EL (cell line): Measurements from ENCODE around the gene NUPR1.
A peak's percentile ranks its signal among the peaks of the same experiment; 100 is the strongest.
"Not testable (repeated sequence)": the region's sequence is repeated elsewhere in the genome, so short reads cannot be mapped to it uniquely, and the experiment has no call there.

Experiments
- DNase-seq: peaks from one replicate; pipeline ENCODE4 v3.0.0-alpha.2; 2016

Gene NUPR1

DNA sequence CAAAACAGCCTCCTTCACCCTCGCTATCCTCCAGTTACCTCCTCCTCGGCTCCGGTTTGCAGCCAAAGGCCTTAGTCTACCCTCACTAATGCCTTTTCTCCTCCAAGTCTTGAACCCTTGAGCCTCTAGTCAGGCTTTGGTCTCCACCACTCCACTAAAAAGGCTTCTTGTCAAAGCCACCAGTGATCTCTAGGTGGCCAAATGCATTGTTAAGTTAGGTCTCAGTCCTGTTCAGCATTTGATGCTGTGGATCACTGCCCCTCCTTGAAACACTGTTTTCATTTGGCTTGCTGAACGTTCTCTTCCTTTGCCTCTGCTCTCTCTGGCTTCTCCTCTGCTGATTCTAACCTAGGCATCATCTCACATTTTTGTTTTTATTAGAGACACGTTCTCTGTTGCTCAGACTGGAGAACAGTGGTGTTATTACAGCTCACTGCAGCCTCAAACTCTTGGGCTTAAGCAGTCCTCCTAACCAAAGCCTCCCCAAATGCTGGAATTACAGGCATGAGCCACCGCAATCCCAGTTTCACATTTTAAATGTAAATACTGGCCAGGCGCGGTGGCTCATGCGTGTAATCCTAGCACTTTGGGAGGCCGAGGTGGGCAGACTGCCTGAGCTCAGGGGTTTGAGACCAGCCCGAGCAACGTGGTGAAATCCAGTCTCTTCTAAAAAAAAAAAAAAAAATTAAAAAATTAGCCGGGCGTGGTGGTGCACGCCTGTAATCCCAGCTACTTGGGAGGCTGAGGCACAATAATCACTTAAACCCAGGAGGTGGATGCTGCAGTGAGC is 16.1 kb upstream of the NUPR1 start:
- DNase-seq, result no peak

DNA sequence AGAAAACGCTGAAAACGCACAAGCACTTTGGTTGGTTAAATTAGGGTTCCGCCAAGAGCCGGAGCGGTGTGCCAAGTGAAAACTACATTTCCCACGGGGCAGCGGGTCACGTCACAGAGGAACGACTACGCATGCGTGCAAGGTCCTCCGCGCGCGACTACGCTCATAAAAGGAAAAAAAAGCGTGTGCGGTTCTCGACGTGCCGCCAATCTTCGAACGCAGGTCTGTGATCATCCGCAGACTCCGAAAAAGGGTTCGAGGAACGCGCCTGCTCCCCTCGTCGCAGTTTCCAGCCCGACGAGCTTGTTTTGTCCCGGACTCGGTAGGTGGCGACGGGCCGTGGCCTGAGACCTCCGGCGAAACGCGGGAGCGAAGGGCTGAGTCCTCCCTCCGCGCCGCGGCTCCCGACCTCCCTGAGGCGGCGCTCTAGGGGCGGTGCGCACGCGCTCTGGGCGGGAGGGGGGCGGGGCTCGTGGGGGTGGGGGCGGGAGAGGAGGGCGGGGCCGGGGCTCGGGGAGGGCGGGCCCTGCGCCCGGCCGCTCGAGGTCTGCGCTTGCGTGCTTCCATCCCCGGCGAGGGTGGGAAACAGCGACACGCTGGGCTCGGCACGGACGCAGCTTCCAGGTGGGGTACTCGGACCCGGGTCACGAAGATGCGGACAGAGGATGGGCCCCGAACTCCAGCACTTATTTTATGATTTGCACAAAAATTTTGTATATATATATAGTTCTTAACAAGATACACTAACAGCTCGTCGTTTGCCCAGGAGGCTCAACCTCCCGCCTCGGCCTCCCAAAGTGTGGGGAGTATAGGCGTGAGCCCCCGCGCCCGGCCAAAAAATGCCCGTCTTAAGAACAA is 15.2 kb upstream of the NUPR1 start, which contains the start of gene SGF29:
Gene SGF29, plus strand, starts transcription at position 145 of the 858 bp plus-strand sequence. CDS start 27,150 bp downstream, outside the sequence.
- DNase-seq, result peak; percentile 89

DNA sequence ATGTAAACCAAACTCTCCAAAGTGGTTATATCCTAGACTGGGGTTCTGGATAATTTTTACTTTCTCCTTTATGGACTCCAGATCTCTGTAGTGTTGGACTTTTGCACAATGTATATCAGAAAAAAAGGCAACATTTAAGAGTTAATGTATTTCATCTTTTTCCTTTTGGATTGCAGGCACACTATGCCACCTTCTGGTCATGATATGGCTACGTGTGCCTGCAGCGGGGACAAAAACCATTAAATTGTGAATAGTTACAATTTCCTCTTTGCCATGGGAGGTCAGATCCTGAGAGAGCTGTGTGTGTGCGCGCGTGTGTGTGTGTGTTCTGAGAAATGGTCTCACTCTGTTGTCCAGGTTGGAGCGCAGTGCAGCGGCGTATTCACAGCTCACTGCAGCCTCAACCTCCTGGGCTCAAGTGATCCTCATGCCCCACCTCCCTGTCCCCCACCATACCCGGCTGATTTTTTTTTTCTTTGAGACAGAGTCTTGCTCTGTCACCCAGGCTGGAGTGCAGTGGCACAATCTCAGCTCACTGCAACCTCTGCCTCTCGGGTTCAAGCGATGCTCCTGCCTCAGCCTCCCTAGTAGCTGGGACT is 10.6 kb upstream of the NUPR1 start:
- DNase-seq, result no peak

DNA sequence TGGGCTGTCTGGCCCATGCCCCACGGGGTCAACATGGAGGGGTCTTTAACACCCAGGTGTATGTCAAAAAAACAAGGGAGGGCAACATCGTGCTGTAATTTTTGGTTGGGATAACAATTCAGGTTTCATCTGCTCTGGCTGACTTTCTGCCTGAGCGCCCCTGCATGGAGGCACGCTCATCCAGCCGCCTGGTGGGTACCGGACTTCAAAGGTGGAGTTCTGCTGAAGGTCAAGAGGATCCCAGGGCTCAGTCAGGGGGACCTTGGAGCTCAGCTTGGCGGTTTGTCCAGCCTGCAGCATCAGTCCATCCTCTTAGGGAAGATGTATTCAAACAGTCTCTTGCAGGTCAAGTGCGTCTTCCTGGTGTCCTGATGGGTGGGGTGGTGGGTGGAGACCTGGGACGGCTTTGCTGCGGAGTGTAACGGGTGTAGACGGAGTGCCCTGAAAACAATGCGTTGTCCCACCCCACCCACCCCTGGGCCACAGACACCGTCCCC is 9.6 kb upstream of the NUPR1 start:
- DNase-seq, result no peak

DNA sequence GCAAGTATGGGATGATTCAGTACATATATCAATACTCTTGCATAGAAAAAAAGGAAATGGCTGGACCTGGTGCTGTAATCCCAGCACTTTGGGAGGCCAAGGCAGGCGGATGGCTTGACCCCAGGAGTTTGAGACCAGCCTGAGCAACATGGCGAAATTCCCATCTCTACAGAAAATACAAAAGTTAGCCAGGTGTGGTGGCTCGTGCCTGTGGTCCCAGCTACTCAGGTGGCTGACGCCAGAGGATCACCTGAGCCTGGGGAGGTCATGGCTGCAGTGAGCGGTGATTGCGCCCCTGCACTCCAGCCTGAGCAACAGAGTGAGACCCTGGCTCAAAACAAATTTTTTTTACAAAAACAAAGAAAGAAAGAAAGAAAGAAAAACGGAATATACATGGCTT is 7.9 kb upstream of the NUPR1 start:
- no peak for DNase-seq

DNA sequence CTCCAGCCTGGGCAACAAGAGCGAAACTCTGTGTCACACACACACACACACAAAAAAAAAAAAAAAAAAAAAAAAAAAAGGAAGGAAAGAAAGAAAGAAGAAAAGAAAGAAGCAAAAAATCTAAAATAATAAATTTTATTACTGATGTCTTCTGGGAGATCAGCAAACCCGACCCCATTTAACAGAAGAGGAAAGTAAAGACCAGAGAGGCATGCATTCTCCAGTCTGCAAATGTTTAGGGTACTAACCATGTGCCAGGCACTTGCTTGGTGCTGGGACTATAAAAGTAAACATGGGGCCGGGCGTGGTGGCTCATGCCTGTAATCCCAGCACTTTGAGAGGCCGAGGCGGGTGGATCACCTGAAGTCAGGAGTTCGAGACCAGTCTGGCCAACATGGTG is 7.2 kb upstream of the NUPR1 start:
- DNase-seq, result not testable (repeated sequence)

DNA sequence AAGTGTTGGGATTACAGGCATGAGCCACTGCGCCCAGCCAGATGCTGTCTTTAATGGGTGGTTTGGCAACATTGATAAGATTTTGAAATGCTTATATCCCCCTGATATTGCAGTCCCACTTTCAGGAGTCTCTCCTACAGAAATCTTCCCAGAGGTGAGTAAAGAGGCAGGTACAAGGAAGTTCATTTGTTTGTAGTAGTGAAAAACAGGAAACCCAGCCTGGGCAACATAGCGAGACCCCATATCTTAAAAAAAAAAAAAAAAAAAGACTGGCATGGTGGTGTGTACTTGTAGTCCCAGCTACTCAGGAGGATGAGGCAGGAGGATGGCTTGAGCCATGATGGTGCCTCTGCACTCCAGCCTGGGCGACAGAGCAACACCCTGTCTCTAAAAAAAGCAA is 6.2 kb upstream of the NUPR1 start:
- DNase-seq, result no peak

DNA sequence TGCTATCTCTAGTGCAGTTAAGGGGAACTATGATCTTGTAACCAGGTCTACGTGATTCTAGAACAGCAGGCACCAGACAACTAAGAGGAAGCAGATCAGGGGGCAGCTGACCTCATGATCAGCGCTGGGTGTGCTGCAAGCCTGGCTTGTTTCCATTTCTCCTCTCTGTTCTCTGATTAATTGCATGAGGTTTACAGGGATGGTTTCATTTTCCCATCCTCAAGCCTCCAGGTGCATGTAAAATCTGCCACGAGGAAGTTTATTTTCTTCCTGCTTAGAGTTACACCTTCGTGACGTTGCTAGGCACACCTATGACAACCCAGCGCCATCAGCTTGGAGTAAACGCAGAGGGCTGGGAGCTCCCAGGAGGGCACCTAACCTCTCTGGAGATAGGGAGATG is 4.3 kb upstream of the NUPR1 start:
- no peak for DNase-seq

DNA sequence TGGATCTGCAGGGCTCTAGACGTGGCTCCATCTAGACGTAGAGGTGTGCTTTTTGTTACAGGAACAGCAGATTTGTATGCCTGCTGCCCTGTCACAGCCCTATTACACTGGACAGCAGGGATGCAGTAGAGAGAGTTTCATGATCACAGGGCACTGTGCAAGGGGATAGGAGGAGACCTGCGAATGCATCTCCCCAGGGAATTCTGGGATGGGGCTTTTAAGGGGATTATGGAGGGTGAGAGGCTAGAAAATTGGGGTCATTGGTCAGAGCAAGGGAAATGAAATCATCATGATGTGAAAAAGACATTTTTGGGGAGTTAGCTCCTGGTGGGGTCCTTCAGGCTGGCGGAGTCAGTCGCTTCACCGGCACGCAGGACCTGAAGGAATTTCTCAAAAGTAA is 3.9 kb upstream of the NUPR1 start:
- DNase-seq, result no peak

DNA sequence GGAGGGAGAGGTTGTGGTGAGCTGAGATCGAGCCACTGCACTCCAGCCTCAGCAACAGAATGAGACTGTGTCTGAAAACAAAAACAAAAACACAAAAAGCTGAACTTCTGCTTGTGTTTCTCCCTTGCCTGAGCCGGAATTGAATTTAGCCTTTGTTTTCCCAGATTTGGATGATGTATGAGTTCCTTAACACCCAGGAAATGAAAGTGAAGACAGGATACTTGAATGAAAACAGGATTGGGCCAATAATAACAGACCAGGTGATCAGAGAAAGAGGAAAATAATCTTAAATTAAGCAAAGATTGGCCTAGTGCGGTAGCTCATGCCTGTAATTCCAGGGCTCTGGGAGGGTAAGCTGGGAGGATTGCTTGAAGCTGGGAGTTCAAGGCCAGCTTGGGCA is 1.6 kb upstream of the NUPR1 start:
- DNase-seq, result no peak

DNA sequence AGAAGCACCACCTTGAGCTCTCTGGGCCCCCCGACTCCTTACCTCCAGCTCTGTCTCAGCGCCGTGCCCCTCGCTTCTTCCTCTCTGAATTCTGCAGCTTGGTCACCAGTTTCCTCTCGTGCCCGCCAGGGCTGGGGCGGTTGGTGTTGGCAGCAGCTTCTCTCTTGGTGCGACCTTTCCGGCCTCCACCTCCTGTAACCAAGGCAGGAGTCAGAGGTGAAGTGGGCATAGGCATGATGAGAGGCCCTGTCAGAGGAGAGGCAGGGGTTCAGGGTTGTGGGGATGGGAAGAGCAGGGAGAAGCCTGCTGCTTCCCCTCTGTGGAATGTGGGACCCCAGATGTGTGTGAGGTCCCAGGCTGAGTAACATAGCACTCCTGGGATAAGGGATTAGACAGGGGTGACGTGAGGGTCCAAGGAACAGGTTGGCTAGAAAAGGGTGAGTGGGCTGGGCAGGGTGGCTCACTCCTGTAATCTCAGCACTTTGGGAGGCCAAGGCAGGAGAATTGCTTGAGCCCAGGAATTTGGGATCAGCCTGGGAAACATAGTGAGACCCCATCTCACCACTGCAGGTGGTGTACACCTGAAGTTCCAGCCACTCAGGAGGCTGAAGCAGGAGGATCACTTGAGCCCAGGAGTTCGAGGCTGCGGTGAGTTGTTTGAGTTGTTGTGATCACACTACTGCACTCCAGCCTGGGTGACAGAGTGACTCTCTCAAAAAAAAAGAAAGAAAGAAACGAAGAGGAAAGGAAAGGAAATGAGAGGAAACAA is 626 bp downstream of the NUPR1 start:
- no peak for DNase-seq

DNA sequence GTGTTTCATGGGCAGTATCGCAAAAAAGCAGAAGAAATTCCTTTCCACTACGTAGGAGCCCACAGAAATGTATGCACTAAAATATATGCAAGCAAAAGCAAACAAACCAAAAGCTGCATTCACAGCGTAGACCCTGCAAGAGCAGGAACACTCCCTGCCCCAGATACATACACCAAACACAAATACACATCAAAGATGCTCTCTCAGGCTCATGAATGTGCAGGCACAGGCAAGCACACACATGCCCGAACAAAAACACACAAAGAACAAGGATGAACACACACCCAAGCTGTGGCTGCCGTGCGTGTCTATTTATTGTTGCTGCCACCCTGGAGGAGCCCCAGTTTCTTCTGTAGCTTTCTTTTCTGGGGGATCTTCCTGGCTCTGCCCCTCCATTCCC is 1.7 kb downstream of the NUPR1 start:
- no peak for DNase-seq

DNA sequence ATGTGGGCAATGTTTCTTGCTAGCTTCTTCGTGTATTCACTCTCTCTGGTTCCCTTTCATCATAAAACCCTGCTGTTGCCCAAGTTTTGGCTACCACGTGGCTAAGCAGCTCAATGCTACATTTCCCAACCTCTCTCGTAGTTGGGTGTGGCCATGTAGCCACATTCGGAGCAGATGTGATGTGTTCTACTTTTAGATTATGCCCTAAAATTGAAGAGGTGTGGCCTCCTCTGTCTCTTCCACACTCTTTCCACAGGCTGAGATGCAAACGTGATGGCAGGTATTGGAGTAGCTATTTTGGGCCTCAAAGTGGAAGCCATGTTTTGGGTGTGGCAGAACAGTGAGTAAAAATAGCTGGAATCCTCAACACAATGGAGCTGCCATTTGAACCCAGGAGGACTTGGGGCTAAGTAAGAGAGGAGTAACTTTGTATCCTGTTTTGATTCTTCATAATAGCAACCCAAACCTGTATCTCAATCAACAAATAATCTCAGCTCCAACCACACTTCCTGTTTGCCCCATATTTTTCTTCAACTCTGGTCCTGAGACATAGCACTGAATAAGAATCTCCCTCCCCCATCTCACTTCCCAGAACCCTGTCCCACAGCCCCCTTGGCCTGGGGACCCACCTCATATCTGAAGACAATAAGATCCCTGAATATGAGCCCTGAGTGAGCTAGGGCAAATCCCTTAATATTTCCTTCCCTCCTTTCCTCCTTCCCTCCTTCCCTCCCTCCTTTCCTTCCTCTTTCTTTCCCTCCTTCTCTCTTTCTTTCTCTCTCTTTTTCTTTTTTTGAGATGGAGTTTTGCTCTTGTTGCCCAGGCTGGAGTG is 4.0 kb downstream of the NUPR1 start:
- no peak for DNase-seq

DNA sequence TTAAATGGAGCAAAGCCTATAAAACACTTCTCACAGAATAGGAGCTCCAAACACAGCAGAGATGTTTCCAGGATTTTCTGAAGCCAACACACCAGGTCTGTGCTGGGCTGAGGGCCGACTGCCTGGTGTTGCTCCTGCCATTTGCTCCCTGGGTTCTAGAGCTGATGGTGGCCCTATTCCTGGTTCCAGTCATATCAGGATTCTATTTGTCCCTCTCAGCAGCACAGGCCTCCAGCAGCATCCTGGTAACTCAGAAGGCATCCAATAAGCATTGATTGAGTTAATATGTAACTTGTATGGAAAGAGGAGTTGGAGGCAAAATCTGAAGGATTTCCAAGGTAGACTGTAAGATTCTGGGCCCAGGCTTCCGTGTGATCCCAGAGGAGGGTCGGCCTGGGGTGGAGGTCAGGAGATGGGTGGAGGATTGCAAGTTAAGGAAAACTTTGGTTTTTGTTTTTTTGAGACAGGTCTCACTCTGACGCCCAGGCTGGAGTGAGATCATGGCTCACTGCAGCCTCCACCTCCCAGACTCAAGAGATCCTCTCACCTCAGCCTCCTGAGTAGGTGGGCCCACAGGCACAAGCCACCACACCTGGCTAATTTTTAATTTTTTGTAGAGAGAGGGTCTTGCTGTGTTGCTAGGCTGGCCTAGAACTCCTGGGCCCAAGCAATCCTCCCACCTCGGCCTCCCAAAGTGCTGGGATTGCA is 5.7 kb downstream of the NUPR1 start:
- no peak for DNase-seq

DNA sequence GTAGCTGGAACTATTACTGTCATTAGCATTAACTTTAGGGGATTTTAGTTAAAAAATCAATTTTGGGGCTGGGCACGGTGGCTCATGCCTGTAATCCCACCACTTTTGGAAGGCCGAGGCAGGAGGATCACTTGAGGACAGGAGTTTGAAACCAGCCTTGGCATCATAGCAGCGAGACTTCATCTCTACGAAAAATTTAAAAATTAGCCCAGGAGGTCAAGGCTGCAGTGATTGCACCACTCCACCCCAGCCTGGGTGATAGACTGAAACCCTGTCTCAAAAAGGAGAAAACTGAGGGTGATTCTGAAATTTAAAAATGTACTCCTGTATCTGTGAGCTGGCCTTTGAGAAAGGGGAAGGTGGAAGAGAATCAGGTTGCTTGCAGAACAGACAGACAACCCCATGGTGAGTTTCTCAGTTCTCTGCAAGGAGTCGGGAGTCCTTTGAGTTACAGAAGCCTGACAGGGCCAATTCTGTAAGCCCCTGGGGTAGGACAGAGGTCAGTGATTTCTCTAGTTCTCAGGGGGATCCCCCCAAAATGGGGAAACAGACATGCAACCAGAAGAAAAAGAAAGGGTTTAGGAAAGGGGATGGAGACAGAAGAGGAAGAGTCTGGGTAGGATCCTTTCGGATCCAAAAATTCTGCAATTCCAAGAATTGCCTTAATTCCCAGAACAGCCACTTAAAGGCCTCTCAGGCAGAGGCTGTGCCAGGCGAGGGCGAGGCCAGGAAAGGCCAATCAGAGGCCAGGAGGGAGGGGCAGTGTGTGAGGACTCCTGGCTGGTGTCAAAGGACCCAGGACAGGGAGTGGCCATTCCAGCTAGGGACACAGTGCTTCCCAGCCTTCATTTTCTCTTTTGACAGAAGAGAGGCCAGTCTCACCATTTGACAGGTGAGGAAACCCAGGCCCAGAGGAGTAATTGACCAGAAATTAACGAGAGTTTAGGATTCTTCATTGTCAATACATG is 6.7 kb downstream of the NUPR1 start:
- no peak for DNase-seq

DNA sequence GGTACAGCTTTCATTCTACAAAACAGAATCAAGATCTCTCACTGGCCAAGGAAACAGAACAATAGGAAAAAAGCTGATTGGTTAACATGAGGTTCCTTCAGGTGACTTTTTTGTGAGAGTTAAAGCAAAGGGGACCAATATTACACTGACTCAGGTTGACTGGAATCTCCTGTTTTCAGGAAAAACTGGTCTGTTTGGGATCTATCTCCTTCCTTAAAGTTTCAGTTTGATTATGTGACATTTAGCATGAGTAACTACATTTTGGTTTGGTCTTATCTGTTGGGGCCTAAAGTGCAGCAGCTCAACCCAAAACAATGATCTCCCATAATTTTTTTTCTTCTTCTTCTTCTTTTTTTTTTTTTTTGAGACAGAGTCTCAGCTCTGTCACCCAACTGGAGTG is 9.7 kb downstream of the NUPR1 start:
- DNase-seq, result no peak

DNA sequence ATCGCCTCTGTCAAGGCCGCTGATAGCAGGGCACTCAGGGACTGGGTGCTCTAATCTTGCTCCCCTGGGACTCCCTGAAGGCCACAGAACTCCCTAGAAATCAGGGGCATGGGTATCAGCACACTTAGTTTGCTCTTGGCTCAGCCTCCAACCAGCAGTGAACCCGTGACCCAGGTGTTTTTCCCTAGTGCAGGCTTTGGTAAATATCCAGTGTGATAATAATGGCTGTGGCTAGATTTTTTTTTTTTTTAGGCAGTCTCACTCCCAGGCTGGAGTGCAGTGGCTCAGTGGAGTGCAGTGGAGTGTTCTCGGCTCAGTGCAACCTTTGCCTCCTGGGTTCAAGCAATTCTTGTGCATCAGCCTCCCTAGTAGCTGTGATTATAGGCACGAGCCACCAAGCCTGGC is 10.3 kb downstream of the NUPR1 start:
- no peak for DNase-seq

DNA sequence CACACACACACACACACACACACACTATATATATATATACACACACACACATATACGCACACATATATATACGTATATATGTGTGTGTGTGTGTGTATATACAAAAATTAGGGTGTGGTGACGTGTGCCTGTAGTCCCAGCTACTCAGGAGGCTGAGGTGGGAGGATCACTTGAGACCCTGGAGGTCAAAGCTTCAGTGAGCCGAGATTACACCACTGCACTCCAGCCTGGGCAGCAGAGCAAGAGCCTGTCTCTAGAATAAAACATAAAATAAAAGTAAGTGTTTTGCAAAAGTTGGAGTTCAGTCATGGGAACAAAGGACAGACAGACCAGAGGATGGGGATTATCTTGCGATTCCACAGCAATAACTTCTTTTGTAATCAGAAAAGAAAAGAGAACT is 10.8 kb downstream of the NUPR1 start:
- no peak for DNase-seq

DNA sequence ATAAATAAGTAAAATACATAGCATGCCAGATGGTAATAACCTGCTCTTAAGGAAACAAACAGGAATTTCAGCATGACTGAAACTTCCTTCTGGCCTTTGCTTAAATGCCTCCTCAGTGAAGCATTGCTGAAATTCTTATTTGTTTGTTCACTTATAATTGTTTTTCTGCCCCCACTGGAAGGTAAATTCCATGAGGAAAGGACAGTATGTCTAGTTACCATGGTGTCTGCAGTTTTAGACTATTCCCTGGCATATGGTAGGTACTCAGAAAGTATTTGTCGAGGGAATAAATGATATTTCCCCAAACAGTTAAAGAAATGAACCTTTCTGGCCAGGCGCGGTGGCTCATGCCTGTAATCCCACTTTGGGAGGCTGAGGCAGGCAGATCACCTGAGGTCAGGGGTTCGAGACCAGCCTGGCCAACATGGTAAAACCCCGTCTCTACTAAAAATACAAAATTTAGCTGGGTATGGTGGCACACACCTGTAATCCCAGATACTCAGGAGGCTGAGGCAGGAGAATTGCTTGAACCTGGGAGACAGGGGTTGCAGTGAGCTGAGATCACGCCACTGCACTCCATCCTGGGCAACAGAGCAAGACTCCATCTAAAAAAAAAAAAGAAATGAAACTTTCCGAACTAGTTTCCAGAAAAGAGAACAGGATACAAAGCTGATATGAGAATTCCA is 11.5 kb downstream of the NUPR1 start:
- not testable (repeated sequence) for DNase-seq
